Activated naive CD8-positive, alpha-beta T cell (primary cell): ENCODE data around the gene SLC9A5.

ENCODE experiments used
- H3K27ac Mint-ChIP-seq: one replicate; pipeline ENCODE4 v1.8.0; 2021; ENCODE audit warnings: mixed read lengths
- H3K27me3 Mint-ChIP-seq: one replicate; pipeline ENCODE4 v1.8.0; 2021; ENCODE audit warnings: mixed read lengths
- H3K36me3 Mint-ChIP-seq: one replicate; pipeline ENCODE4 v1.8.0; 2021; ENCODE audit warnings: mixed read lengths
- H3K4me1 Mint-ChIP-seq: one replicate; pipeline ENCODE4 v1.8.0; 2021; ENCODE audit warnings: low read depth, mixed read lengths
- H3K4me3 Mint-ChIP-seq: one replicate; pipeline ENCODE4 v1.8.0; 2021; ENCODE audit warnings: mild to moderate bottlenecking, mixed read lengths
- H3K9me3 Mint-ChIP-seq: one replicate; pipeline ENCODE4 v1.8.0; 2021; ENCODE audit warnings: low read depth, mixed read lengths

SLC9A5 gene

DNA sequence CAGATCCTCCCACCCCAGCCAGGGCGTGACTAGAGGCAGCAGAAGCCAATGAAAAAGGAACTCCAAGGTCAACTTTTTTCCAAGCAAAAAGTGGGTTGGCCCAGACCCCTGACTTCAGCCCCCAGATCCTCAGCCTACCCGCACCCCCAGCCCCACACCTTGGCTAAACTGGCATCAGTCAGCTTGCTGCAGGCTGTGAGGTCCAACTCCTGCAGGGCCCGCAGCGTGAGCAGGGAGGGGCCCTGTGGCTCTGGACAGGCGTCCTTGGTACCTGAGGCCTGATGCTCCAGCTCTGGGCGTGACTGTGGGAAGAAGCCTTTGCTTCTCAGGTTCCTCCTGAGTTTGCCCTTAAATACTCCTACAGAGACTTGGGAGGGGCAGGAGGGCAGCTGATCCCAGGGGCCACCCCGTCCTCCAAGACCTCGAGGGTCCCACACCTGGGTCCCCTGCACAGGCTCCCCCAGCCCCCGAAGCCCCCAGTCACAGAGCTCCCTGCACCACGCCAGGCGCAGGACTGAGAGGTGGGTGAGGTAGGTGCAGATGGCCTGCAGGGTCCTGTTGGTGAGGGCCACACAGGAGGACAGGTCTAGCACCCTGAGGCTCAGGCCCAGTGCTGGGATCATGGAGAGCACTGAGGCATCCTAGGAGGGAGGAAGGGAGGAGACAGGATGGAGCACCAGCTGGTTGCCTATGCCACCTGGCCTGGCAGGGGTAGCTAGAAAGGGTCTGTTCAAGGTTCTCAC is 40.5 kb upstream of the SLC9A5 start:
- no peak overlapping the region for H3K27ac Mint-ChIP-seq
- no peaks in the 10 kb centered on the region for H3K4me1 Mint-ChIP-seq
- no peak overlapping the region for H3K4me3 Mint-ChIP-seq
- no peaks in the 10 kb centered on the region for H3K9me3 Mint-ChIP-seq
- no peaks in the 10 kb centered on the region for H3K27me3 Mint-ChIP-seq
- no peaks in the 10 kb centered on the region for H3K36me3 Mint-ChIP-seq

DNA sequence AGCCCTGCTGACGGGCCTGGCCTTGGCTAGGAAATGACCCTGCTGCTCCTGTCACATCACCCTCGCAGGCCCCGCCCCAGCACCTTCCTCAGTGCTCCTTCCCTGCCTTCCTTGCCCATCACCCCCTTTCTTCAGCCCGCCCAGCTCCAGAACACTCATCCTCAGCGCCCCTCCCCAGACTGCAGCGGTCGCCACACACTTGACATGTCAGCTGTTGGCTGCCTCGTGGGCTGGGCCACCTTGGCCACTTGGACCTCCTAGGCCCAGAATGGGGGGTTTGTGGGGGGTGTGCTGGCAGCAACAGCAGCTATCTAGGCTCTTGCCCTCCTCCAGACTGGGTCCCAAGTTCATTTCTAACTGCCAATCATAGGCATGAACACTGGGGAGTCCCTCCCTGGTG is 39.2 kb upstream of the SLC9A5 start:
- Mint-ChIP-seq H3K4me3 (no peak overlapping the region), H3K9me3 (no peaks in the 10 kb centered on the region), H3K4me1 (no peaks in the 10 kb centered on the region), H3K27me3 (no peaks in the 10 kb centered on the region), H3K27ac (no peak overlapping the region), H3K36me3 (no peaks in the 10 kb centered on the region)

DNA sequence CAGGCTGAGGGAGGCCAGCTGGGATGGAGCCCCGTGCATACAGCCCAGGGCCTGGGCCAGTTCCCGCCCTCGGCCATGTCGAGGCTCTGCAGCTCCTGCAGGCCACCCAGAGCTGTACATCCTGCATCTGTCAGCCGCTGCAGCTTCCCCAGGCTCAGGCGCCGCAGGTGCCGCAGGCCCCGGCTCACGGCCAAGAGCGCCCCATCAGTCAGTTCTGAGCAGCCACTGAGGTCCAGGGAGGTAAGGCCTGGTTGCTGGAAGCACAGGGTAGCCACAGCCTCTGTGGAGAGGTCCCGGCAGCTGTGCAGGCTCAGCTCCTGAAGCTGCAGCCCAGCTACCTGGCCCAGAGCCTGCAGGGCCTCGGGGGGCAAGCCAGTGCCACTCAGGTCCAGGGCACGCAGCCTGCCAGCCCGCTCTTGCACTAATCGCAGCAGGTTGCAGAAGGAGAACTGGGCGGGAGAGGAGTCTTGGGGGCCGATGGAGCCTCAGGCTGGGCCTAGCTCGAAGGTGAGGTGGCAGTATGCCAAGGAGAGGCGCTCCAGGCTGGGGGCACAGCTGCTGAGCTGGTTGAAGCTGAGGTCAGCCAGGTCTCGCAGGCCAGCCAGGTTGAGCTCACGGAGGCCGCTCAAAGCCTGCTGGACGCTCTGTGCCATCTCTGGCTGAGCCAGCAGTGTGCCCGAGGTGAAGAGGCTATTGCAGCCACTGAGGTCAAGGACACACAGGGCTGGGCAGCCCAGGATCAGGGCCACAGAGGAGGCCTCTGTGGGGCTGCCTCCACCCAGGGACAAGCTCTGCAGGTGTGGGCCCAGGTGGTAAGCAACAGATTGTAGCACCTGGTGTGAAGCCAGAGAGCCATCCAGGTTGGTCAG is 38.5 kb upstream of the SLC9A5 start:
- H3K9me3 Mint-ChIP-seq = no peaks in the 10 kb centered on the region
- H3K27ac Mint-ChIP-seq = no peak overlapping the region
- H3K27me3 Mint-ChIP-seq = no peaks in the 10 kb centered on the region
- no peaks in the 10 kb centered on the region for H3K36me3 Mint-ChIP-seq
- H3K4me3 Mint-ChIP-seq = no peak overlapping the region
- no peaks in the 10 kb centered on the region for H3K4me1 Mint-ChIP-seq

DNA sequence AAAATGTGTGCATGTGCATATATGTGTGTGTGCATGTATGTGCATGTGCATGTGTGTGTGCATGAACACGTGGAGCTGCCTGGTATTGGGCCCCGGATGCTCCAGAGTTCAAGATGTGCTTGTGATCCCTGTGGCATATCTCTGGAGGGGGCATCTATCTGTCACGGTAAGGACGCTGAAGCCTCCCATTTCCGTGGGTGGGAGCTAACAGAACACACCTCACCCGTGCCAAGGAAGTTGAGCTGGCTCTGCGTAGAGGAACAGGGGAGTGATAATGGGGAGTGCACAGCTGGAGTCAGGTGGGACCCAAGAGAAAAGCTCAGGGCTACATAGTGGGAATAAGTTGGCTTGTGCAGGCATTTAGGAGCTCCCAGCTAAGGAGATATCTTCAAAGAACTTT is 37.1 kb upstream of the SLC9A5 start:
- Mint-ChIP-seq H3K36me3 (peaks cover 3% of the 10 kb centered on the region), H3K9me3 (no peaks in the 10 kb centered on the region), H3K27me3 (no peaks in the 10 kb centered on the region), H3K27ac (no peak overlapping the region), H3K4me3 (no peak overlapping the region), H3K4me1 (no peaks in the 10 kb centered on the region)

DNA sequence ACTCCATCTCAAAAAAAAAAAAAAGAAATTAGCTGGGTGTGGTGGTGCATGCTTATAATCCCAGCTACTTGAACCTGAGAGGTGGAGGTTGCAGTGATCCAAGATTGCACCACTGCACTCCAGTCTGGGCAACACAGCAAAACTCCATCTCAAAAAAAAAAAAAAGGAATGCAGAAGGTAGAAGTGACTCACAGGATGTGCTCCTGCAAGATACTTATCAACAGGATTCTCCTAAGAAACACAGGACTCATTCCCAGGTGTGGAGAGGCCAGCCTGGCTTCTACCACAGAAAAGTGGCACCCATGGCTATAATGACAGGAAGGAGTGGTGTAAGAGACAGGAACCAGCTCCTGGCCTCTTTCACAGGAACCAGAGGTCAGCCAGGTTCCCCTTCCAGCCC is 36.0 kb upstream of the SLC9A5 start:
- H3K9me3 Mint-ChIP-seq = no peaks in the 10 kb centered on the region
- H3K27me3 Mint-ChIP-seq = no peaks in the 10 kb centered on the region
- no peak overlapping the region for H3K27ac Mint-ChIP-seq
- H3K4me3 Mint-ChIP-seq = no peak overlapping the region
- H3K36me3 Mint-ChIP-seq = peaks cover 11% of the 10 kb centered on the region
- no peaks in the 10 kb centered on the region for H3K4me1 Mint-ChIP-seq

GRCh38 chr16:67213197-67214019 is 35.4 kb upstream of the SLC9A5 start:
- H3K36me3 Mint-ChIP-seq = peaks cover 11% of the 10 kb centered on the region
- no peaks in the 10 kb centered on the region for H3K9me3 Mint-ChIP-seq
- H3K4me1 Mint-ChIP-seq = no peaks in the 10 kb centered on the region
- no peak overlapping the region for H3K27ac Mint-ChIP-seq
- H3K27me3 Mint-ChIP-seq = no peaks in the 10 kb centered on the region
- no peak overlapping the region for H3K4me3 Mint-ChIP-seq

DNA sequence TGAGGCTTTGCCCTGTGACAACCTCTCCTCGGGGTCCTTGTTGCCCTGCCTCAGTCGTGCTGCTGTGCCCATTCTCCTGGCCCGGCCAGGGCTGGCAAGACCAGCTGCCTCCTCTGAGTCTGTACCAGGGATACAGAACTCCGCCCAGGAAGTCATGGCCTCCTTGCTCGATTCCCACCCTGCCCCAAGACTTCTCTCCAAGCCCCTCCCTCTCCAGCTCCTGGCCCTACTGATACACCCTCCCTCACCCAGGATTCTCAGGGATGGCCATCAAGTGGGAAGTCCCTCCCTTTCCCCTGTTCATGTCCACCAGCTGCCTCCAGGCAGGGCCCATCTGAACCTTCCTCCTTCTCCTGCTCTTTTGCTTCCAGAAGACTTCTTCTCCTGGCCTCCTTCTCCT is 33.1 kb upstream of the SLC9A5 start:
- Mint-ChIP-seq H3K36me3 (peaks cover 11% of the 10 kb centered on the region), H3K27ac (no peak overlapping the region), H3K4me1 (no peaks in the 10 kb centered on the region), H3K27me3 (no peaks in the 10 kb centered on the region), H3K4me3 (no peak overlapping the region), H3K9me3 (no peaks in the 10 kb centered on the region)

DNA sequence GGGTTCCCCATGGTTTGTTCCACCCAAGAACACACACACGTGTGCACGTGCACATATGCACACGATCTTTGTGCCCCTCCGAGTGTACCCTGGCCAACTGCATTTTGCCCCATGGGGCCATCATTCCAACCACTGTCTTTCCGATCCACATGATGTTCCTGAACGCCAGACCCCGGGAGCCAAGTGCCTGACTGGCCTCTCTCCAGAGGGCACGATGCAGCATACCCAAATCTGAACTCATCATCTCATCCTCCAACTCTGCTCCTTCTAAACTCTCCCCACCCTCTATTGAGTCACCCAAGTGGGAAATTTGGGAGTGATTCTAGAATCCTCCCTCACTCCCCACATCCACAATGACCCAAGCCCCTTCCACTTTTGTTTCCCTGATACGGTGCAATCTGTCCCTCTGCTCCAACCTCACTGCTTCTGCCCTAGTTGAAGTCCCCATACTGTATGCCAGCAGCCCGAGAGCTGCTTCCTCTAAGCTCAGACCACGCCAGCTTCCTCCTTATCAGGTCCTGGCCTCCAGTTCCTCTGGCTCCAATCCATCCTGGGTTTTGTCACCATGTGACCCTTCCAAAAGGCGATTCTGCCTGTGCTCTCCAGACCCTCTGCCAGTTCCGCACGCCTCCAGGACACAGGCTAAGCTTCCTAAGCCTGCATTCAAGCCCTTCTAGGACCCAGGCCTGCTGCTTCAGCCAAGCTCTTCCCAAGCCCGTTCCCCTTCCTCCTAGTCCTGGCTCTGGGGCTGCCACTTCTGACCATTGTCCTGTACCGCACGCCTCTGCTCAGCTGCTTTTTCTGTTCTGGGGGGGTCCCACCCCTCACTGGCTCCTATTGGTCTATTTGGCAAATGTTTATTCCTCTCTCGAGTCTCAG is 31.9 kb upstream of the SLC9A5 start:
- no peak overlapping the region for H3K27ac Mint-ChIP-seq
- H3K36me3 Mint-ChIP-seq = peaks cover 11% of the 10 kb centered on the region
- H3K4me3 Mint-ChIP-seq = no peak overlapping the region
- H3K9me3 Mint-ChIP-seq = no peaks in the 10 kb centered on the region
- no peaks in the 10 kb centered on the region for H3K4me1 Mint-ChIP-seq
- H3K27me3 Mint-ChIP-seq = no peaks in the 10 kb centered on the region

GRCh38 chr16:67223992-67224391 is 24.8 kb upstream of the SLC9A5 start:
- Mint-ChIP-seq H3K27ac (peak overlapping the region; percentile 58), H3K36me3 (peaks cover 5% of the 10 kb centered on the region), H3K27me3 (no peaks in the 10 kb centered on the region), H3K4me1 (peaks cover 44% of the 10 kb centered on the region), H3K9me3 (no peaks in the 10 kb centered on the region), H3K4me3 (no peak overlapping the region)

DNA sequence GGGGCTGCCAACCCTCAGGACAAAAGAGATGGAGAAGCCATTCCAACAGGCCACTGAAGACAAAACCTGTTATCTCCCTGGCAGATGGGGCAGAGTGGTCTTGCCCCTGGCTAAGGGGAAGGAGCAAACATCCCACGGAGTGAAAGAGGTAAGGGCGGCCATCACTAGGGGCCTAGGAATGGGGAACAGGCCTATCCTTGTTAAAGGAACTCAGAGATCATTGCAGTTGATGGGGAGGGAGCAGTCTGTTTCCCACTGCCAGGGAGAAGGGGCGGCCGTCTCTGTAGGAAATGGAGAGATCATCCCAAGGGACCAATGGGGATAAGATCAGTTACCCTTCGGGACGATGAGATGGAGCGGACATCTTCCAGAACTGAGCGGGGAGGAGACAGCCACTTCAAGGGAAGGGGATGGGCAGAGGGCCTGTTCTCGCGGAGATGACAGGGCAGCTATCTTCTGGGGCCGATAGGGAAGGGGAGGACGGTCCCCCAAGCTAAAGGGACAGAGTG is 22.4 kb upstream of the SLC9A5 start:
- Mint-ChIP-seq H3K4me3 (peak overlapping the region; percentile 100), H3K27me3 (no peaks in the 10 kb centered on the region), H3K9me3 (no peaks in the 10 kb centered on the region), H3K27ac (peak overlapping the region; percentile 79), H3K4me1 (peaks cover 44% of the 10 kb centered on the region), H3K36me3 (peaks cover 7% of the 10 kb centered on the region)

DNA sequence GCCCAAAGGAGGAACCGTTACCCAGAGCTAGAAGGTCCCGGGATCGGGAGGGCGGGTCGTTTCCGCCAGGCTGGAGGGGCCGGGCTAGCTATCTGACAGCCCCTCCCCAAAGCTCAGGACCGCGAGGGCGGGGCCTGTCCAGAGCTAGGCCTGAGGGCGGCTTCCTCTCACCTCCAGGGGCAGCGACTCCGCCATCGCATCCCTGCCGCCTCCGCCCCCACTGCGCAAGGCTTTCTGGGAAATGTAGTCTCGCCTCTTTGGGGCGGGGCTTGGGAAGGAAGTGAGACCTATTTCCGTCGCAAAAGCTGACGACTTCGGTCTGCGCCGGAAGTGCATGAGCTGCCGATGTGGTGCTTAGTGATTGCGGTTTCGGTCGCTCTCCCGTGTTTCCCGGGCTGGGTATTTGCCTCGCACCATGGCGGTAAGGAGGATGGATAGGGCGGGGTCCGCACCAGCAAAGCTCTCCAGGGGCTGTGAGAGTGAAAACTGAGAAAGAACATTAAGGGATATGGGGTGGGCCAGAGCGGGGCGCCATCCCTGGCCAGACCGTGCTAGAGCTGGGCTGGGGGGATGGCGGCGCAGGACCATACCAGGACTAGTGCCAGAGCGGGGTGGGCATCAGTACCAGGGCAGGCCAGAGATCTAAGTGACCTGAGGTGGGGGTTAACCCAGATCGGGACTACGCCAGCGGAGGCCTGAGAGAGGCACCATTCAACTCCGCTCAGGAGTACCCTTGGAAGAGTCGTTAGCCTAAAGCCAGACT is 21.8 kb upstream of the SLC9A5 start, which contains the start of gene TMEM208:
Gene TMEM208, plus strand, starts transcription at position 327 of the 763 bp plus-strand sequence. Its CDS starts 89 bp downstream, at position 416.
- Mint-ChIP-seq H3K4me3 (peak within 1 kb of the TSS; percentile 100), H3K27me3 (no peaks in the 10 kb centered on the region), H3K36me3 (peaks cover 7% of the 10 kb centered on the region), H3K4me1 (peaks cover 44% of the 10 kb centered on the region), H3K27ac (peak within 1 kb of the TSS; percentile 100), H3K9me3 (no peaks in the 10 kb centered on the region)

DNA sequence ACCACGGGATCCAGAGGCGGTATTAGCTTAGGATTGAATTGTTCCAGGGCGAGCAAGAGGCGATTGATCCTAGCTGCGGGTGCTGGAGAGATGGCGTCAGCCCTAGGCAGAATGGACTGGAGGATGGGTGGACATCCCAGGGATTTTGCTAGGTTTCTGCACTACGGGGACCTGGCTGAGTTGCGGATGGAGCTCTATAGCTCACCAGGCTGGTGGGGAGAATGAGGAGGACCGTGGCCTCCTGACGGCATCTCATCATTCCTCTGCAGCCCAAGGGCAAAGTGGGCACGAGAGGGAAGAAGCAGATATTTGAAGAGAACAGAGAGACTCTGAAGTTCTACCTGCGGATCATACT is 21.2 kb upstream of the SLC9A5 start:
- peaks cover 44% of the 10 kb centered on the region for H3K4me1 Mint-ChIP-seq
- H3K27ac Mint-ChIP-seq = peak overlapping the region; percentile 100
- H3K4me3 Mint-ChIP-seq = peak overlapping the region; percentile 100
- H3K9me3 Mint-ChIP-seq = no peaks in the 10 kb centered on the region
- no peaks in the 10 kb centered on the region for H3K27me3 Mint-ChIP-seq
- H3K36me3 Mint-ChIP-seq = peaks cover 7% of the 10 kb centered on the region

DNA sequence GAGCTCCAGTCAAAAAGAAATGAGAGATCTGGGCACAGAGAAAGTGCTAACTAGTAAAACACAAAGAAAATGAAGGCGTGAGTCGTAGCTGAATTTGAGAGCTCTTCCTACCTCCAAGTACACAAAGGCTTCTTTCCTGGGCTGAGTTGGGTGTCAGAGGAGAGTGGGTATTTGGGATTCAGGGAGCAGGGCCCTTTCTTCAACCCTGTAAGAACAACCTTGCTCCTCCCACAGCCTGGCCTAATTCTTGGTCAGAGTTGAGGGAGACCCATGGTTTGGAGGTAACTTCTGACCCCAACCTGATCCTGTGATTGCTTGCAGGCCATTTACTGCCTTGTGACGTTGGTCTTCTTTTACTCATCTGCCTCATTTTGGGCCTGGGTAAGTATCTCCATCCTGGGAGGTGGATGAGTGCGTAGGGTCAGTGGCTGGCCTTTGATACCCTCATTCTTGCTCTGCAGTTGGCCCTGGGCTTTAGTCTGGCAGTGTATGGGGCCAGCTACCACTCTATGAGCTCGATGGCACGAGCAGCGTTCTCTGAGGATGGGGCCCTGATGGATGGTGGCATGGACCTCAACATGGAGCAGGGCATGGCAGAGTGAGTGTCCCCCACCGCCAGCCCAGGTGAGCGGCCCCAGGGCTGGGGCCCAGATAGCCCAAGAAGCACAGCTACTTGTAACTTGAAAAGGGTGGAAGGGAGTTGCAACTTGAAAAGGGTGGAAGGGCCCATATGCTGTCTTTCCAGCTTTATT is 20.6 kb upstream of the SLC9A5 start:
- peaks cover 7% of the 10 kb centered on the region for H3K36me3 Mint-ChIP-seq
- no peaks in the 10 kb centered on the region for H3K9me3 Mint-ChIP-seq
- peaks cover 44% of the 10 kb centered on the region for H3K4me1 Mint-ChIP-seq
- H3K4me3 Mint-ChIP-seq = peak overlapping the region; percentile 100
- H3K27ac Mint-ChIP-seq = peak overlapping the region; percentile 100
- no peaks in the 10 kb centered on the region for H3K27me3 Mint-ChIP-seq
